KG1 (cell line): ENCODE results near the gene CENPP.

Experiments used
- DNase-seq: peaks from one replicate; lab custom pipeline; 2025; lab: John Stamatoyannopoulos, UW

Gene CENPP

GRCh38 chr9:92480986-92481633, 155.4 kb downstream of the CENPP start:
- no peak for DNase-seq

- no peak for DNase-seq
Measured at GRCh38 chr9:92482329-92482728, 156.6 kb downstream of the CENPP start, which contains the start of gene ASPN. Gene ASPN (minus strand): TSS chr9:92482506.

GRCh38 chr9:92482805-92483204, 157.1 kb downstream of the CENPP start:
- DNase-seq = no peak

- DNase-seq = no peak
Measured at GRCh38 chr9:92483627-92484545, 158.1 kb downstream of the CENPP start.

GRCh38 chr9:92484563-92484962, 158.8 kb downstream of the CENPP start:
- DNase-seq = no peak

GRCh38 chr9:92486371-92486770, 160.6 kb downstream of the CENPP start:
- DNase-seq = no peak

- no peak for DNase-seq
Measured at GRCh38 chr9:92488681-92489550, 163.2 kb downstream of the CENPP start.

- DNase-seq = no peak
Measured at GRCh38 chr9:92492781-92493401, 167.1 kb downstream of the CENPP start.

GRCh38 chr9:92493749-92494387, 168.1 kb downstream of the CENPP start:
- DNase-seq = no peak

GRCh38 chr9:92494856-92495255, 169.1 kb downstream of the CENPP start:
- no peak for DNase-seq

- no peak for DNase-seq
Measured at GRCh38 chr9:92496396-92497176, 170.8 kb downstream of the CENPP start.

- DNase-seq = no peak
Measured at GRCh38 chr9:92499701-92500100, 173.9 kb downstream of the CENPP start.

GRCh38 chr9:92500725-92501124, 175.0 kb downstream of the CENPP start:
- no peak for DNase-seq

GRCh38 chr9:92501671-92502393, 176.1 kb downstream of the CENPP start:
- no peak for DNase-seq

GRCh38 chr9:92503156-92503555, 177.4 kb downstream of the CENPP start:
- DNase-seq = no peak

- DNase-seq = no peak
Measured at GRCh38 chr9:92504881-92505280, 179.1 kb downstream of the CENPP start.

- DNase-seq = no peak
Measured at GRCh38 chr9:92506184-92506857, 180.6 kb downstream of the CENPP start.

GRCh38 chr9:92507005-92507404, 181.3 kb downstream of the CENPP start:
- DNase-seq = no peak

GRCh38 chr9:92507496-92507895, 181.7 kb downstream of the CENPP start:
- no peak for DNase-seq
